Measurements from ENCODE around the gene SPATA20. TPM values are rescaled to one million over a fixed set of nuclear protein-coding genes. Genes with fewer than 3 reads are reported as not detected.

The SPATA20 gene
- total RNA-seq, 1 donor from 2014 or later, result 70.2 TPM

DNA sequence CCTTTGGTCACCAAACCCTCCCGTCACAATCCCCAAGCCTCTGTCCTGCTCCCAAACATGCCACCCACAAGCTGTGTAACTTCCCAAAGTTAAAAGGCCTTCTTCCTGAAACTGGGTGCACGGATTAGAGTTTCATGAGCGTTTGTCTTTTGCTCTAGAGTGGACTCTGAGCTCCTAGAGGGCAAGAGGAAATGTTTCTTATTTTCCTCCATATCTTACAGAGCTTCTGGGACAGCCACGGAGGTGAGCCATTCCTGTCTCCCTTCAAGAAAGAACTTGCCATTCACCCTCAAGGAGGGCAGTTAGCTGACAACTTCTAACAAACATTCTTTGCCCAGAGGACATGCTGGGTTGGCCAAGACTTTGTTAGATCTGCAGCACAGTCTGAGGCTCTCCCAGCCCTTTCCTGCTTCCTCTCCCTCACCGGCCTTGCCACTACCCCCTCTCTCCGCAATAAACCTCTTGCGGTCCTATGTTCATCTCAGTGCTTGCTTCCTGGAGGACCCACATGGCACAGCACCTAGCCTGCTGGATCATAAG lies 41.3 kb upstream of the SPATA20 start:
- H3K4me3 ChIP-seq (ENCODE audit: low read depth, low read length), result no peak overlapping the region
- no peak for DNase-seq (ENCODE audit: low read depth)
- TF ChIP-seq, protein P1, sequence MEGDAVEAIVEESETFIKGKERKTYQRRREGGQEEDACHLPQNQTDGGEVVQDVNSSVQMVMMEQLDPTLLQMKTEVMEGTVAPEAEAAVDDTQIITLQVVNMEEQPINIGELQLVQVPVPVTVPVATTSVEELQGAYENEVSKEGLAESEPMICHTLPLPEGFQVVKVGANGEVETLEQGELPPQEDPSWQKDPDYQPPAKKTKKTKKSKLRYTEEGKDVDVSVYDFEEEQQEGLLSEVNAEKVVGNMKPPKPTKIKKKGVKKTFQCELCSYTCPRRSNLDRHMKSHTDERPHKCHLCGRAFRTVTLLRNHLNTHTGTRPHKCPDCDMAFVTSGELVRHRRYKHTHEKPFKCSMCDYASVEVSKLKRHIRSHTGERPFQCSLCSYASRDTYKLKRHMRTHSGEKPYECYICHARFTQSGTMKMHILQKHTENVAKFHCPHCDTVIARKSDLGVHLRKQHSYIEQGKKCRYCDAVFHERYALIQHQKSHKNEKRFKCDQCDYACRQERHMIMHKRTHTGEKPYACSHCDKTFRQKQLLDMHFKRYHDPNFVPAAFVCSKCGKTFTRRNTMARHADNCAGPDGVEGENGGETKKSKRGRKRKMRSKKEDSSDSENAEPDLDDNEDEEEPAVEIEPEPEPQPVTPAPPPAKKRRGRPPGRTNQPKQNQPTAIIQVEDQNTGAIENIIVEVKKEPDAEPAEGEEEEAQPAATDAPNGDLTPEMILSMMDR (conservative IDR thresholded peaks at IDR 0.05; ENCODE audit: low read depth, low read length), result no peak

DNA sequence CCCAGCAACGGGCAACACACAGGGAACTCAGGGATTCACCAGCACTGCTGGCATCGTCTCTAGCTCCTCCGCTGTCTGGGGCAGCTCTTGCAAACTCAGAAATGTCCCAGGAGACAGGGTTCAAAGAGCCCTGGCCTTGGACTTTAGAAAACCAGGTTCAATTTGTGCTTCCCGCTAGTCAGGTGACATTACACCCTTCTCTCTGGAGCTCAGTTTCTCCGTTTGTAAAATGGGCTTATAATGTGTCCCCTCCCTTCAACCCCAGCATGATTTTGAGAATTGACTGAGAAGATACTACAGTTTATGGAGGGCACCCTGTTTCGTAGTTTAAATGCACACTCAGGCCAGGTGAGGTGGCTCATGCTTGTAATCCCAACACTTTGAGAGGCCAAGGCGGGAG lies 40.7 kb upstream of the SPATA20 start:
- H3K4me3 ChIP-seq (ENCODE audit: low read depth, low read length), result no peak overlapping the region
- TF ChIP-seq, protein P1 (conservative IDR thresholded peaks at IDR 0.05; ENCODE audit: low read depth, low read length), result no peak
- DNase-seq (ENCODE audit: low read depth), result no peak

DNA sequence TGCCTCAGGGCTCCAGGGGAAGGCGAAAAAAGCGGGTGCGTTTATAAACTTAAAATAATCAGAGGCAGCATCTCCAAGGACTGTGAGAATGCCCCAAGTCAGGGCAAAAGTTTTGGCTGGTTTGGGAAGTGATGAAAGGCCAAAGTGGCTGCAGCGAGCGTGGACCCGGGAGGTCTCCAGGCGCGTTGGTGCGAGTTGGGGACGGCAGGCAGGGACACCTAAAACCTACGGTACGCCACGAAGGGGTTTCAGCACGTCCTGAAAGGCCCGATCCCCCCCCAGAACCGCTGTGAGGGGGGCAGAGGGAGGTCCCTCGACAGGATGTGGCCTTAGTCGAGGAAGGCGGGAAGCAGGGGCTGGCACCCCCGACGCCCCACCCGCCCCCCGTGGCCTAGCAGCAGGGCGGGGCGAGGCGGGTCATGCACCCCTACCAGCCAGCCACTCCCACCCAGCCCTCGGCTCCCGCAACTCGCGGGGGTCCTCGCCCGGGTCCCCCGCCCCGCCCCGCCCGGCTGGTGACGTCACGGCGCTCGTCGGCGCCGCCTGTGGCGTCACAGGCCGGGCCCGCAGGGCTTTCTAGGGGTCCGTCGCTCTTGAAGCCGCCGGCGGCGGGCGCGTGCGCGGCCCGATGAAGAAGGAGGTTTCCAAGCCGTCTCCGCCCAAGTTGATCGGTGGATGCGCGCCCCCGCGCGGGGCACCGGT lies 39.0 kb upstream of the SPATA20 start, which contains the start of gene MYCBPAP:
MYCBPAP (plus strand) TSS at position 569 of the 702 bp plus-strand sequence. CDS start 236 bp downstream, outside the sequence.
- no peak for DNase-seq (ENCODE audit: low read depth)
- TF ChIP-seq, protein P1 (conservative IDR thresholded peaks at IDR 0.05; ENCODE audit: low read depth, low read length), result no peak
- H3K4me3 ChIP-seq (ENCODE audit: low read depth, low read length), result peak within 1 kb of the TSS; percentile 52

DNA sequence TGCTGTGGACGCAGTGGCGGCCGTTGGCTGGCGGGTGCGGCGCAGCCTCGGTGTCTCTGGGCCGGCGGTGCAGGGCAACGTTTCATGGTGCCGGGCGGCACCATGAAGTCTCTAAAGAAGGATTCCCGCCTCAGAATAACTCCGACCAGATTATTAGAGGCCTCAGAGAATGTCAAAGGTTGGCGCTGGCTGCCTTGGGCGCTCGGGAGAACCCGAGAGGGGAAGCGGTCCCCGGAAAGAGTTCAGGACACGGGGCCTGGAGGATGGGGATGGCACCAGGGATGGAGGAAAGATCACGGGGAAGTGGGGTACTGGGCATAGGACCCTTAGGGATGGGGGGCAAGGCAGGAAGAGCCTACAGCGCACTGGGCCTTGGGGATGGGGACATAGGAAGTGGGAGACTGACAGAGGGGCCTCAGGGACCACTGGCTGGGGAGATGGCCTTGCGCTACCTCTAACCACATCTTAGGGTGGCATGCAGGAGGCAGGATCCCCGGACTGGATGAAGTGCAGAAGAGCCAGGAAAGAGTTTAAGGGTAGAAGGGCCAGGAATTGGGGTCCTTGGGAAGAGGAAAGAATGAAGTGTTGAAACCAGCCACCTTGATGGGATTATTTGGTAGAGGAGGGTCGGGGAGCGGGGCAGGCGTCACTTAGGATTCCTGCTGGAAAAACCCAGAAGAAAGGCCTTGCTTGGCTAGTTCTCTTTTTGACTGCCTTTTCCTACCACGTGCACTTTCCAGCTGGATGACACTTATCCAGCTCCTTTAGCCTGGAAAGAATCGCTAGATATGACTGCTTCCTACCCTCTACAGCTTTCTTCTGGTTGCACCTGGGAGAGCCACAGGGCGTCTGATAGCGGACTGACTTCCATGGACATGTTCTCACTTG lies 38.2 kb upstream of the SPATA20 start:
- TF ChIP-seq, protein P1 (conservative IDR thresholded peaks at IDR 0.05; ENCODE audit: low read depth, low read length), result peak; percentile 13
- no peak for DNase-seq (ENCODE audit: low read depth)
- H3K4me3 ChIP-seq (ENCODE audit: low read depth, low read length), result peak overlapping the region; percentile 52

DNA sequence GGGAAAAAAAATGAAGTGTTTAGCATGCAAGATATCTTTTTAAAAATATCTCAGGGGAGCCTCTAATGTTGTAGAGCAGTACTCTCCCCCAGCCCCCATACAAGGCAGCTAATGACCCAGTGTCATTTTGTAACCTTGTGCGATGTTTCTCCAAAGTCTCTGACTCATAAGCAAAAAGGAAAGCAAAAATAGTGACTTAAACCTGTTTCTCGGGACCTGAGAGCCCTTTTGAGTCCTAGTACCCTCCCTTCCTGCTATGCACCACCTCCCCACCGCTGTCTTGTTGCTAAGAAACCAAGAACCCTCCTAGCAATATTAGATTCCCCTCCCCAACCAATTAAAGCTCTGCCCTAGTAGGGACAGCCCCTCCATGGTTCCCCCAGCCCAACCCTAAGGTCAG lies 35.9 kb upstream of the SPATA20 start:
- no peak overlapping the region for H3K4me3 ChIP-seq (ENCODE audit: low read depth, low read length)
- TF ChIP-seq, protein P1 (conservative IDR thresholded peaks at IDR 0.05; ENCODE audit: low read depth, low read length), result no peak
- DNase-seq (ENCODE audit: low read depth), result no peak

DNA sequence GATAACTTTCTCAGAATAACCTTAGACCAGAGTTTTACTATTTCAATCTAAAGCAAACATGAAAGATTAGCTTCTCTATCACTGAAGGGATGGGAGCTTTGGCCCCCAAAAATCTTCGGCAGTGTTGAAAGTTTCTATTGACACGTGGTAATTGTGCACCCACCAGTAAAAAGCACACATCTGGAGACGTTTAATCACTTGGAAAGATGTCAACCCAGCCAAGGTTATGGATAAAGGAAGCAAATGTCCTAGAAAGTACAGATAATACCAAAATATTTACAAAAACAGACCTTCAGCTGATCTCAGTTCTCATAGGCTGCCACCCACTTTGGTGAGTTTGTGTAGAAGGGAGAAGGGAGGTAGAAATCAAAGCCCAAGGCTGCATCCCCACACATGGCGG lies 33.5 kb upstream of the SPATA20 start:
- TF ChIP-seq, protein P1 (conservative IDR thresholded peaks at IDR 0.05; ENCODE audit: low read depth, low read length), result no peak
- H3K4me3 ChIP-seq (ENCODE audit: low read depth, low read length), result no peak overlapping the region
- no peak for DNase-seq (ENCODE audit: low read depth)
